Measurements from ENCODE around the gene DNAH17.
"Not testable (repeated sequence)": the region's sequence is repeated elsewhere in the genome, so short reads cannot be mapped to it uniquely, and the experiment has no call there.

DNAH17 gene

GRCh38 chr17:78510141-78511075, 66.8 kb downstream of the DNAH17 start:
- no peak for DNase-seq (ENCODE audit: low spot score)
- peaks cover 3% of the 10 kb centered on the region for H3K4me1 ChIP-seq (ENCODE audit: insufficient read depth, poor library complexity, severe bottlenecking)
- no peak overlapping the region for H3K27ac ChIP-seq (ENCODE audit: poor library complexity, severe bottlenecking)
- no peaks in the 10 kb centered on the region for H3K27me3 ChIP-seq (ENCODE audit: insufficient read depth, poor library complexity, severe bottlenecking)
- no peak for TF ChIP-seq CTCF (IDR thresholded peaks at IDR 0.05; ENCODE audit: poor library complexity, severe bottlenecking)
- no peak overlapping the region for H3K4me3 ChIP-seq (ENCODE audit: severe bottlenecking)
- H3K36me3 ChIP-seq (ENCODE audit: low read depth) = no peaks in the 10 kb centered on the region
- ATAC-seq (ENCODE audit: low read depth) = no peak
- H3K9me3 ChIP-seq (ENCODE audit: severe bottlenecking) = no peaks in the 10 kb centered on the region

DNA sequence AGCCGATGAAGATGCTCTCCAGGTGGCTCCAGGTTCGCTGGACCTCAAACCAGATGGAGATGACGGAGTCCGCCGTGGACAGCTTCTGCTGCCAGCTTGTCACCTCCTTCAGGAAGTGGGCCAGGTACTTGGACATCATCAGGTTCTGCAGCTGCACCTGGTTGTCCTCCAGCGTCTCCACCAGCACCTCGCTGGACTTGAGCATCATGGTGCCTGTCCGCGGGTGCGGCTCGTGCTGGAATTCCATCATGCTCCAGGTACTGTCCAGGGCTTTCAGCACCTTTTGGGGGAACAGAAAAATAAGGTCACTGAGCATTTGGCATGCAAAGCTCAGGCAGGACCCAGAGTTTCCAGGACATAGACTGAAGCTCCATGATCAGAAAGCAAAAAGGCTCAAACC, 69.7 kb downstream of the DNAH17 start:
- DNase-seq (ENCODE audit: low spot score) (no peak), ATAC-seq (ENCODE audit: low read depth) (no peak)
- Histone ChIP-seq H3K4me1 (ENCODE audit: insufficient read depth, poor library complexity, severe bottlenecking) (peaks cover 9% of the 10 kb centered on the region), H3K27me3 (ENCODE audit: insufficient read depth, poor library complexity, severe bottlenecking) (no peaks in the 10 kb centered on the region), H3K4me3 (ENCODE audit: severe bottlenecking) (no peak overlapping the region), H3K27ac (ENCODE audit: poor library complexity, severe bottlenecking) (no peak overlapping the region), H3K36me3 (ENCODE audit: low read depth) (no peaks in the 10 kb centered on the region), H3K9me3 (ENCODE audit: severe bottlenecking) (no peaks in the 10 kb centered on the region)
- no peak for TF ChIP-seq CTCF (IDR thresholded peaks at IDR 0.05; ENCODE audit: poor library complexity, severe bottlenecking)

- ATAC-seq (ENCODE audit: low read depth) = no peak
- Histone ChIP-seq H3K36me3 (ENCODE audit: low read depth) (no peaks in the 10 kb centered on the region), H3K27me3 (ENCODE audit: insufficient read depth, poor library complexity, severe bottlenecking) (no peaks in the 10 kb centered on the region), H3K4me1 (ENCODE audit: insufficient read depth, poor library complexity, severe bottlenecking) (peaks cover 9% of the 10 kb centered on the region), H3K9me3 (ENCODE audit: severe bottlenecking) (no peaks in the 10 kb centered on the region), H3K27ac (ENCODE audit: poor library complexity, severe bottlenecking) (no peak overlapping the region), H3K4me3 (ENCODE audit: severe bottlenecking) (no peak overlapping the region)
- DNase-seq (ENCODE audit: low spot score) = no peak
- TF ChIP-seq CTCF (IDR thresholded peaks at IDR 0.05; ENCODE audit: poor library complexity, severe bottlenecking) = no peak
Observed at GRCh38 chr17:78506454-78507309, 70.5 kb downstream of the DNAH17 start.

DNA sequence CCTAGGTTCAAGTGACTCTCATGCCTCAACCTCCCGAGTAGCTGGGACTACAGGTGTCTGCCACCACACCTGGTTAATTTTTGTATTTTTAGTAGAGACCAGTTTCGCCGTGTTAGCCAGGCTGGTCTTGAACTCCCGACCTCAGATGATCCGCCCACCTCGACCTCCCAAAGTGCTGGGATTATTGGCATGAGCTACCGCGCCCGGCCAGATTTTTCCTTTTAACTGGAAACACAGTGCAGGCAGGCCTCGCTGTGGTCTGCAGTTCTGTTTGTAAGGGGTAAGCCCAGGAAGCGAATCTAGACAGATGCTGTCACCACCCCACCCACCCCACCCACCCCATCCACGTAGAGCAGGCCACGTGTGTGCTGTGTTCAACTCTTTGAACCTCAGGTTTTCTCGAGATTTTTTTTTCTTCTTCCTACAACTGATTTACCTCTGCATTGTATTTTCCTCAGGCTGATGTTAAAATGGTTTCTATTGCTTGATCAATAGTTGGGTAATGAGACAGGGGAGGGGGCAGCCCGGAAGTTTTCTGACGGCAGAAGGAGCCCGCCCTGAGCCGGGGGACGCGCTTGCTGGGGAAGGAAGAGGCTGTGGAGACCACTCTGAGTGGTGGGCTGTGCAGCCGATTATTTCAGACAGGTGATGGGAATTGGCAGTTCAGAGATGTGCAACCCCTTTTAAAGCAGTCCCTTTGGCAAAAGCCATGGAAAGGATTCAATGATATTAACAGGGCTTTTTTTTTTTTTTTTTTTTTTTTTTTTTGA, 72.9 kb downstream of the DNAH17 start:
- no peak overlapping the region for H3K4me3 ChIP-seq (ENCODE audit: severe bottlenecking)
- H3K36me3 ChIP-seq (ENCODE audit: low read depth) = no peaks in the 10 kb centered on the region
- H3K27me3 ChIP-seq (ENCODE audit: insufficient read depth, poor library complexity, severe bottlenecking) = no peaks in the 10 kb centered on the region
- H3K4me1 ChIP-seq (ENCODE audit: insufficient read depth, poor library complexity, severe bottlenecking) = peaks cover 9% of the 10 kb centered on the region
- no peaks in the 10 kb centered on the region for H3K9me3 ChIP-seq (ENCODE audit: severe bottlenecking)
- H3K27ac ChIP-seq (ENCODE audit: poor library complexity, severe bottlenecking) = peak overlapping the region; percentile 28
- no peak for ATAC-seq (ENCODE audit: low read depth)
- TF ChIP-seq CTCF (IDR thresholded peaks at IDR 0.05; ENCODE audit: poor library complexity, severe bottlenecking) = no peak
- no peak for DNase-seq (ENCODE audit: low spot score)

- ATAC-seq (ENCODE audit: low read depth); H3K4me3 ChIP-seq (ENCODE audit: severe bottlenecking); H3K9me3 ChIP-seq (ENCODE audit: severe bottlenecking); DNase-seq (ENCODE audit: low spot score); H3K27me3 ChIP-seq (ENCODE audit: insufficient read depth, poor library complexity, severe bottlenecking); H3K36me3 ChIP-seq (ENCODE audit: low read depth); H3K27ac ChIP-seq (ENCODE audit: poor library complexity, severe bottlenecking); H3K4me1 ChIP-seq (ENCODE audit: insufficient read depth, poor library complexity, severe bottlenecking): not testable (repeated sequence)
Observed at GRCh38 chr17:78503388-78503787, 73.8 kb downstream of the DNAH17 start.

Measured in RWPE2 (cell line).